AG04449 (cell line): ENCODE data around the gene LRMDA.

Source experiments
- CTCF ChIA-PET: fragments of 350-600 bp; formaldehyde crosslinking; extraction: SDS; loops from one replicate; lab custom pipeline; 2021; ENCODE audit warnings: antibody characterized with exemption; lab: Yijun Ruan, JAX
- POLR2A ChIA-PET: fragments of 400-600, 350-600 bp; formaldehyde crosslinking; extraction: SDS; loops from one replicate; lab custom pipeline; 2020; ENCODE audit warnings: antibody characterized with exemption, inconsistent platforms; lab: Yijun Ruan, JAX
- DNase-seq: peaks from one replicate; pipeline ENCODE4 v3.0.0-alpha.2; 2010; ENCODE audit warnings: low read depth, low spot score
- H3K4me3 ChIP-seq: 2 replicates; pipeline ENCODE4 v1.5.1; 2011; ENCODE audit warnings: low read depth, mild to moderate bottlenecking, control low read depth, low read length
- TF ChIP-seq, protein P1 (sequence below): IDR thresholded peaks from one replicate; pipeline ENCODE4 v1.5.1; 2011; ENCODE audit warnings: mild to moderate bottlenecking, moderate library complexity, low read length, control low read depth, inconsistent platforms; ENCODE audit not compliant: insufficient read depth; ENCODE audit errors: missing control alignments

LRMDA gene

GRCh38 chr10:76248649-76249200 lies 817.3 kb downstream of the LRMDA start:
- TF ChIP-seq, protein P1, sequence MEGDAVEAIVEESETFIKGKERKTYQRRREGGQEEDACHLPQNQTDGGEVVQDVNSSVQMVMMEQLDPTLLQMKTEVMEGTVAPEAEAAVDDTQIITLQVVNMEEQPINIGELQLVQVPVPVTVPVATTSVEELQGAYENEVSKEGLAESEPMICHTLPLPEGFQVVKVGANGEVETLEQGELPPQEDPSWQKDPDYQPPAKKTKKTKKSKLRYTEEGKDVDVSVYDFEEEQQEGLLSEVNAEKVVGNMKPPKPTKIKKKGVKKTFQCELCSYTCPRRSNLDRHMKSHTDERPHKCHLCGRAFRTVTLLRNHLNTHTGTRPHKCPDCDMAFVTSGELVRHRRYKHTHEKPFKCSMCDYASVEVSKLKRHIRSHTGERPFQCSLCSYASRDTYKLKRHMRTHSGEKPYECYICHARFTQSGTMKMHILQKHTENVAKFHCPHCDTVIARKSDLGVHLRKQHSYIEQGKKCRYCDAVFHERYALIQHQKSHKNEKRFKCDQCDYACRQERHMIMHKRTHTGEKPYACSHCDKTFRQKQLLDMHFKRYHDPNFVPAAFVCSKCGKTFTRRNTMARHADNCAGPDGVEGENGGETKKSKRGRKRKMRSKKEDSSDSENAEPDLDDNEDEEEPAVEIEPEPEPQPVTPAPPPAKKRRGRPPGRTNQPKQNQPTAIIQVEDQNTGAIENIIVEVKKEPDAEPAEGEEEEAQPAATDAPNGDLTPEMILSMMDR, result no peak
- ChIA-PET POLR2A (no interaction called here), CTCF (no interaction called here)
- H3K4me3 ChIP-seq, result no peak overlapping the region
- DNase-seq, result no peak

- peak; percentile 68 for DNase-seq
- CTCF ChIA-PET, result no interaction called here
- TF ChIP-seq, protein P1, result no peak
- H3K4me3 ChIP-seq, result no peak overlapping the region
- POLR2A ChIA-PET, result interaction anchor here (0.6 kb wide), 1 partner anchor 98 kb away, joined by 3 read pairs; no protein-coding TSS in a partner anchor
These were observed 820.6 kb downstream of the LRMDA start for GRCh38 chr10:76251841-76252671.

GRCh38 chr10:76252733-76253132 lies 821.3 kb downstream of the LRMDA start:
- TF ChIP-seq, protein P1, result no peak
- H3K4me3 ChIP-seq, result no peak overlapping the region
- POLR2A ChIA-PET, result interaction anchor here (0.6 kb wide), 1 partner anchor 97 kb away, joined by 3 read pairs; no protein-coding TSS in a partner anchor
- CTCF ChIA-PET, result no interaction called here
- DNase-seq, result no peak

DNA sequence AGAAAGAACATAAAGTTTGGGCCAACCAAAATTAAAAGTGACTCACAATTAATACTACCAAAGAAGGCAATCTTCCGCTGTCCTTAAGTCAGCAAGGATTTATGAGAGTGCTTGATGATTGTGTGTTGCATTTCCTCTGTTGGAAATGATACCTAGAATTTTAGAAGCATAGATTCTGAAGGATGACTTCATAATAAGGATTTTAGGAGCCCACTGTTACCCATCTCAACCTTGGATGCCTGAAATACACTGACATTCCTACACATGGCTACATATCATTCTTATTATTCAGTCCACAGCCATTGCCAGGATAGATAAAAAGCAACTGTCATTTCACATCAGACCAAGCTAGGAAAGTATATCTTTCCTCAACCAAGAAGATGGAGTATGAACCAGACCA lies 823.8 kb downstream of the LRMDA start:
- CTCF ChIA-PET, result no interaction called here
- POLR2A ChIA-PET, result no interaction called here
- DNase-seq, result no peak

DNA sequence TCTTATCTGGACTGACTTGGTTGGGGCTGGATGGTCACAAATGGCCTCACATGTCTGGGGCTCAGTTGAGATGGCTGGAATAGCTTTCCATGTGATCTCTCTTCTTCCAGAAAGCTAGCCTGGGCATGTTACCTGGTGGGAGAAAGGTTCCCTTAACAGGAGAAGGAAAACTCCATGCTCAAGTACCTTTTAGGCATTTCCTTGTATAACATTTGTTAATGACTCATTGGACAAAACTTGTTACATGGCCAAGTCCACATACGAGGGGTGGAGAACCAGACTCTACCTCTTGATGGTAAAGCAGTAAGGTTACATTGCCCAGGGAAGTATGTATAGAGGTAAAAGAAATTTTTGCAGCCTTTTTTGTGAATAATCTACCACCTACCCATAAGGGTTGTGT lies 826.4 kb downstream of the LRMDA start:
- no peak for DNase-seq
- H3K4me3 ChIP-seq, result no peak overlapping the region
- TF ChIP-seq, protein P1, result no peak
- POLR2A ChIA-PET, result no interaction called here
- CTCF ChIA-PET, result no interaction called here

More for the DNA sequence above, 823.8 kb downstream of the LRMDA start:
- no peak overlapping the region for H3K4me3 ChIP-seq
- TF ChIP-seq, protein P1, result no peak

DNA sequence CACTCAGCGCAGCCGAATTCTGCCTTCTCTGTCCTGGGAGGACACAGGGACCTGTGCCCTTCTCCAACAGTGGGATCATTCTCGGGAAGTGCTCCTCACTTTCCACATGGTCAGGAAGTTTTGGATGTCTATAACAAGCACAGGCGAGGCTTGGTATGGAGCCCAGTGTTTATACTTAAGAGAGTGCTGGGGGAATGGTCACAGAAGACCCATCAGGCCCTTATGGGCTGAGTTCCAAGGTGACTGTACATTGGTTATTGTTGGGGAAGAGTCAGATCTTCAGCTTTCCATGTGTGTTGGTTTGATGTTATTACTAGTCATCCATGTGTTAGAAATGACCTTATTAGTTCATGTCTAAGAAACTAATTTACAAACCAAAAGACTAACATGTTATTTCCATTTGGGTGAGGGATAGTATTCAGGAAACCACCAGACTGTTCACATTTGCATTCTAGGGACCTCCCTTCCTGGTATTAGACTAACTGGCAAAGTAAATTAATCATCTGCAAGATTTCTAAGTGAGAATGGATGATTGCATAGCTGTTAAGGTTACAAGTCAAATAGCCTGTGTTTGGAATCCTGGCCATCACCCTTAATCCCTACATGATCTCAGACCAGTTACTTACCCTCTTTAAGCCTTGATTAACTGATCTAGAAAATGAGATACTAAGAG lies 834.2 kb downstream of the LRMDA start:
- ChIA-PET CTCF (no interaction called here), POLR2A (no interaction called here)

More for the DNA sequence above, 834.2 kb downstream of the LRMDA start:
- H3K4me3 ChIP-seq, result no peak overlapping the region
- TF ChIP-seq, protein P1, result no peak
- no peak for DNase-seq
